OCI-LY1 (cell line): ENCODE measurements around the gene NEURL1B.

Experiments used
- CTCF ChIP-seq: fragments of 200-600 bp; sonication (generic), shearing (Covaris generic); IDR thresholded peaks from 2 replicates; pipeline ENCODE4 v1.5.1; 2017; ENCODE audit warnings: mild to moderate bottlenecking, antibody characterized with exemption, low read length, moderate library complexity, mixed read lengths
- EZH2 ChIP-seq: fragments of 200-600 bp; sonication (generic), shearing (Covaris generic); IDR thresholded peaks from 2 replicates; pipeline ENCODE4 v1.8.0; 2017; ENCODE audit warnings: borderline replicate concordance, mixed run types, mild to moderate bottlenecking, antibody characterized with exemption, low read length, moderate library complexity, mixed read lengths

- TF ChIP-seq CTCF: no peak
- no peak for TF ChIP-seq EZH2
Measured at GRCh38 chr5:172733974-172734346, 92.9 kb downstream of the NEURL1B start.
